Transverse colon (tissue), 4 donors: ENCODE results near the gene MYO3A.

Experiments used
- POLR2A ChIP-seq: fragments of 450-650 bp; IDR thresholded peaks from one replicate; pipeline ENCODE4 v1.6.1; 2016; ENCODE audit warnings: antibody characterized with exemption, mild to moderate bottlenecking, moderate library complexity
- POLR2AphosphoS5 ChIP-seq, 3 donors: sonication (generic); formaldehyde crosslinking; IDR thresholded peaks; one replicate each; pipeline ENCODE4 v1.6.1; 2016; ENCODE audit warnings: antibody characterized with exemption in 3 of 3
- TF ChIP-seq, protein P1 (sequence below), 5 experiments: fragments of 200-600 bp in 3 of 5; fragments of 450-650 bp in 2 of 5; sonication (generic) in 3 of 5; IDR thresholded peaks; 1 replicate in 2 of 5; 2 replicates in 3 of 5; pipeline ENCODE4 v1.5.1; 2016 to 2017; ENCODE audit warnings: antibody characterized with exemption in 5 of 5, inconsistent platforms in 3 of 5, mild to moderate bottlenecking in 2 of 5, moderate library complexity in 1 of 5

DNA sequence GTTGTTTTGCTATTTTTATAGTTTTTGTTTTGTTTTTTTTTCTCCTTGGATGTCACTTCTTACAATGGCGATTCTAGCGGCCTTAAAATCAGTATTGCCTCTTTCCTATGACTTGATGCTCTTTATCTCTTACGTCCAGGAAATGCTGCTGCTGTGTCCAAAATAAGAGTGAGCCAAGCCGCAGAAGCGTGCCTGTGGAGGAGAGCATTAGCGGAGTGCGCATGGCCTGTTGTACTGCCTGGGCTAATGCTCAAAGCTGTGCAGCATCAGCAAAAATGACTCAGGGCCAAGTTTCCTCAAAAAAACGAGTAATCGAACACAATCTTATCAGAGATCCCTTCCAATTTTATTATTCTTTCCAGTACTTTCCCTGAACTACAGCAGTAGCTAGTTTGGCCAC, 264.1 kb downstream of the MYO3A start:
- no peak for TF ChIP-seq POLR2A
- TF ChIP-seq, protein P1, sequence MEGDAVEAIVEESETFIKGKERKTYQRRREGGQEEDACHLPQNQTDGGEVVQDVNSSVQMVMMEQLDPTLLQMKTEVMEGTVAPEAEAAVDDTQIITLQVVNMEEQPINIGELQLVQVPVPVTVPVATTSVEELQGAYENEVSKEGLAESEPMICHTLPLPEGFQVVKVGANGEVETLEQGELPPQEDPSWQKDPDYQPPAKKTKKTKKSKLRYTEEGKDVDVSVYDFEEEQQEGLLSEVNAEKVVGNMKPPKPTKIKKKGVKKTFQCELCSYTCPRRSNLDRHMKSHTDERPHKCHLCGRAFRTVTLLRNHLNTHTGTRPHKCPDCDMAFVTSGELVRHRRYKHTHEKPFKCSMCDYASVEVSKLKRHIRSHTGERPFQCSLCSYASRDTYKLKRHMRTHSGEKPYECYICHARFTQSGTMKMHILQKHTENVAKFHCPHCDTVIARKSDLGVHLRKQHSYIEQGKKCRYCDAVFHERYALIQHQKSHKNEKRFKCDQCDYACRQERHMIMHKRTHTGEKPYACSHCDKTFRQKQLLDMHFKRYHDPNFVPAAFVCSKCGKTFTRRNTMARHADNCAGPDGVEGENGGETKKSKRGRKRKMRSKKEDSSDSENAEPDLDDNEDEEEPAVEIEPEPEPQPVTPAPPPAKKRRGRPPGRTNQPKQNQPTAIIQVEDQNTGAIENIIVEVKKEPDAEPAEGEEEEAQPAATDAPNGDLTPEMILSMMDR (IDR thresholded peaks at IDR 0.05), result no peak
- TF ChIP-seq POLR2AphosphoS5 (IDR thresholded peaks at IDR 0.05), result no peak
